Hepatocyte (in vitro differentiated cells): Measurements from ENCODE around the gene GPC5. TPM values are rescaled to one million over a fixed set of nuclear protein-coding genes. Genes with fewer than 3 reads are reported as not detected.

ENCODE experiments used
- DNase-seq: peaks from one replicate; pipeline ENCODE4 v3.0.0-alpha.2; 2016; ENCODE audit warnings: low spot score
- H2AFZ ChIP-seq: fragments of 200-600 bp; sonication (generic); 2 replicates; pipeline ENCODE4 v1.6.0; 2016; ENCODE audit warnings: antibody characterized with exemption, mild to moderate bottlenecking
- H3K27ac ChIP-seq: fragments of 200-600 bp; sonication (generic); 2 replicates; pipeline ENCODE4 v1.5.1; 2016; ENCODE audit warnings: mild to moderate bottlenecking
- H3K27me3 ChIP-seq: fragments of 200-600 bp; sonication (generic); 2 replicates; pipeline ENCODE4 v1.6.1; 2016
- H3K36me3 ChIP-seq: fragments of 200-600 bp; sonication (generic); replicated peaks from 2 replicates; pipeline ENCODE4 v1.5.1; 2016; ENCODE audit warnings: low read depth; ENCODE audit not compliant: insufficient read depth
- H3K4me1 ChIP-seq: fragments of 200-600 bp; sonication (generic); 2 replicates; pipeline ENCODE4 v1.5.1; 2016; ENCODE audit warnings: mild to moderate bottlenecking, moderate library complexity; ENCODE audit not compliant: insufficient read depth
- H3K4me2 ChIP-seq: fragments of 200-600 bp; sonication (generic); 2 replicates; pipeline ENCODE4 v1.6.0; 2016
- H3K4me3 ChIP-seq: fragments of 200-600 bp; sonication (generic); 2 replicates; pipeline ENCODE4 v1.5.1; 2016; ENCODE audit warnings: mild to moderate bottlenecking
- H3K79me2 ChIP-seq: fragments of 200-600 bp; sonication (generic); 2 replicates; pipeline ENCODE4 v1.6.0; 2017; ENCODE audit warnings: mild to moderate bottlenecking
- H3K9me2 ChIP-seq: fragments of 200-600 bp; sonication (generic); replicated peaks from 2 replicates; pipeline ENCODE4 v1.6.0; 2017; ENCODE audit warnings: mild to moderate bottlenecking; ENCODE audit not compliant: insufficient read depth
- H3K9me3 ChIP-seq: fragments of 200-600 bp; sonication (generic); 2 replicates; pipeline ENCODE4 v1.5.1; 2016; ENCODE audit warnings: low read depth, mild to moderate bottlenecking
- H4K20me1 ChIP-seq: fragments of 200-600 bp; sonication (generic); 2 replicates; pipeline ENCODE4 v1.6.0; 2016; ENCODE audit warnings: mild to moderate bottlenecking; ENCODE audit not compliant: insufficient read depth, poor library complexity, severe bottlenecking
- EZH2 ChIP-seq: fragments of 200-600 bp; sonication (generic); IDR thresholded peaks from 2 replicates; pipeline ENCODE4 v1.6.1; 2016; ENCODE audit warnings: antibody characterized with exemption, mild to moderate bottlenecking, borderline replicate concordance
- EZH2phosphoT487 ChIP-seq: fragments of 200-600 bp; sonication (generic); IDR thresholded peaks from one replicate; pipeline ENCODE4 v1.6.1; 2018; ENCODE audit warnings: antibody characterized with exemption, mild to moderate bottlenecking, low read depth, moderate library complexity; ENCODE audit not compliant: unreplicated experiment, severe bottlenecking
- WGBS: methylation state at CpG from one replicate; pipeline ENCODE4 v1.1.6; 2016; ENCODE audit warnings: low lambda C conversion rate; ENCODE audit errors: missing lambda C conversion rate; 5-methylcytosine and 5-hydroxymethylcytosine counted together
- polyA plus RNA-seq: library from polyadenylated mRNA; unstranded; fragments of >200 nt; fragmentation: Nextera tagmentation; extraction: Ambion mirVana; gene quantifications from 2 replicates; pipeline ENCODE4 v1.2.1, GENCODE V29; 2016
- total RNA-seq: library from RNA; depleted of rRNA; stranded (reverse); fragments of >200 nt; gene quantifications from 2 replicates; pipeline ENCODE4 v1.2.3, GENCODE V29; 2014
- TF ChIP-seq, protein P1 (sequence below): fragments of 200-600 bp; sonication (generic); IDR thresholded peaks from 2 replicates; pipeline ENCODE4 v1.5.1; 2016; ENCODE audit warnings: antibody characterized with exemption, mild to moderate bottlenecking; ENCODE audit not compliant: poor library complexity

GPC5 gene
- total and polyA plus RNA-seq, 2 experiments from 2014 or later = 3.9 to 5.4 TPM

- no peak for DNase-seq
- H2AFZ ChIP-seq = no peak overlapping the region
- H3K36me3 ChIP-seq = no peaks in the 10 kb centered on the region
- H3K79me2 ChIP-seq = no peaks in the 10 kb centered on the region
- 63% methylated on average over 1 of the region's 1 CpG for WGBS
- H3K4me3 ChIP-seq = no peak overlapping the region
- H3K9me3 ChIP-seq = no peaks in the 10 kb centered on the region
- no peaks in the 10 kb centered on the region for H3K27me3 ChIP-seq
- no peak for TF ChIP-seq EZH2
- TF ChIP-seq, protein P1, sequence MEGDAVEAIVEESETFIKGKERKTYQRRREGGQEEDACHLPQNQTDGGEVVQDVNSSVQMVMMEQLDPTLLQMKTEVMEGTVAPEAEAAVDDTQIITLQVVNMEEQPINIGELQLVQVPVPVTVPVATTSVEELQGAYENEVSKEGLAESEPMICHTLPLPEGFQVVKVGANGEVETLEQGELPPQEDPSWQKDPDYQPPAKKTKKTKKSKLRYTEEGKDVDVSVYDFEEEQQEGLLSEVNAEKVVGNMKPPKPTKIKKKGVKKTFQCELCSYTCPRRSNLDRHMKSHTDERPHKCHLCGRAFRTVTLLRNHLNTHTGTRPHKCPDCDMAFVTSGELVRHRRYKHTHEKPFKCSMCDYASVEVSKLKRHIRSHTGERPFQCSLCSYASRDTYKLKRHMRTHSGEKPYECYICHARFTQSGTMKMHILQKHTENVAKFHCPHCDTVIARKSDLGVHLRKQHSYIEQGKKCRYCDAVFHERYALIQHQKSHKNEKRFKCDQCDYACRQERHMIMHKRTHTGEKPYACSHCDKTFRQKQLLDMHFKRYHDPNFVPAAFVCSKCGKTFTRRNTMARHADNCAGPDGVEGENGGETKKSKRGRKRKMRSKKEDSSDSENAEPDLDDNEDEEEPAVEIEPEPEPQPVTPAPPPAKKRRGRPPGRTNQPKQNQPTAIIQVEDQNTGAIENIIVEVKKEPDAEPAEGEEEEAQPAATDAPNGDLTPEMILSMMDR = no peak
- no peak for TF ChIP-seq EZH2phosphoT487
- H3K27ac ChIP-seq = no peak overlapping the region
- no peaks in the 10 kb centered on the region for H3K9me2 ChIP-seq
- H4K20me1 ChIP-seq = no peaks in the 10 kb centered on the region
- H3K4me2 ChIP-seq = no peak overlapping the region
- no peaks in the 10 kb centered on the region for H3K4me1 ChIP-seq
Observed at GRCh38 chr13:92734068-92734467, 1335.6 kb downstream of the GPC5 start.

DNA sequence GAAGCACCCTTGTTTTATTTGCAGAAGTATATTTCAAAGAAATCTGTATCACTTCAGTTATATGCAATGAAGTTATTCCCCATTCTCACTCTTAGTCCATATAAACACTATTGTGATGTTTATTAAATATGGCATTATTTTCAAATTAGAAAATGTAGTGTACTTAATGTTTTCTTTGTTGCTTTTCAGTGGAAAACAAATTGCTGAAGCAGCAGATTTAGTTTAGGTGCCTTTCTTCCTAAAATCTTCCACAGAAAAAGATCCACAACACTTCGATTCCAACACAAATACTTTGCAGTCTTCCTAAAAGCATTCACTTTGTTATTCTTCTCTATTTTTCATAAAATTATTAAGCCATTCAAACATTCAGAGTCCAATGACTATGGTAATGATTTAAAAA, 1336.1 kb downstream of the GPC5 start:
- no peak overlapping the region for H2AFZ ChIP-seq
- no peak for TF ChIP-seq EZH2
- TF ChIP-seq, protein P1 = no peak

DNA sequence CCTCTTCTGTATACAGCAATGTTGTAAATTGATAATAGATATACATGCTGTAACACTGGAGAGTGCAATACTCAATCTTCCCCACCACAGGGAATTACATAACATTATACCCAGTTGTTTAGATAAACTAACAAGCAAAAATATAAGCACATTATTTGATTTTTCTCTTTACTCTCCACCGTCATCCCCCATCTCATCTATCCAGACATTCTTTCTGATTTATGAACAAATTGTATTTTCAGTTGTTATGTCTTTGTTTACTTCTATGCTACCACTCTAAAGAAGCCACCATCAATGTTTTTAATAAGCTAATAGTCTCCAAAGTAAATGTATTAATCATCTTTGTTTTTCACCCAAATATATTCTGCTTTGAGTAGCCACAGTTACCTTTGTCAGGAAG, 1337.5 kb downstream of the GPC5 start:
- H3K27ac ChIP-seq = no peak overlapping the region
- H3K79me2 ChIP-seq = no peaks in the 10 kb centered on the region
- H3K27me3 ChIP-seq = no peaks in the 10 kb centered on the region
- H3K9me3 ChIP-seq = no peaks in the 10 kb centered on the region
- no peaks in the 10 kb centered on the region for H3K4me1 ChIP-seq
- H3K4me2 ChIP-seq = no peak overlapping the region
- no peak overlapping the region for H3K4me3 ChIP-seq
- no peaks in the 10 kb centered on the region for H4K20me1 ChIP-seq
- H3K36me3 ChIP-seq = no peaks in the 10 kb centered on the region
- WGBS = 86% methylated on average over 1 of the region's 1 CpG
- H2AFZ ChIP-seq = no peak overlapping the region
- TF ChIP-seq EZH2 = no peak
- TF ChIP-seq, protein P1 = no peak
- no peak for TF ChIP-seq EZH2phosphoT487
- no peaks in the 10 kb centered on the region for H3K9me2 ChIP-seq
- no peak for DNase-seq

More for the DNA sequence above, 1336.1 kb downstream of the GPC5 start:
- Histone ChIP-seq H3K36me3 (no peaks in the 10 kb centered on the region), H3K4me1 (no peaks in the 10 kb centered on the region), H3K9me2 (no peaks in the 10 kb centered on the region), H3K4me3 (no peak overlapping the region), H3K79me2 (no peaks in the 10 kb centered on the region), H4K20me1 (no peaks in the 10 kb centered on the region), H3K9me3 (no peaks in the 10 kb centered on the region), H3K4me2 (no peak overlapping the region), H3K27ac (no peak overlapping the region), H3K27me3 (no peaks in the 10 kb centered on the region)
- WGBS = 95% methylated on average over 1 of the region's 1 CpG
- no peak for DNase-seq

DNA sequence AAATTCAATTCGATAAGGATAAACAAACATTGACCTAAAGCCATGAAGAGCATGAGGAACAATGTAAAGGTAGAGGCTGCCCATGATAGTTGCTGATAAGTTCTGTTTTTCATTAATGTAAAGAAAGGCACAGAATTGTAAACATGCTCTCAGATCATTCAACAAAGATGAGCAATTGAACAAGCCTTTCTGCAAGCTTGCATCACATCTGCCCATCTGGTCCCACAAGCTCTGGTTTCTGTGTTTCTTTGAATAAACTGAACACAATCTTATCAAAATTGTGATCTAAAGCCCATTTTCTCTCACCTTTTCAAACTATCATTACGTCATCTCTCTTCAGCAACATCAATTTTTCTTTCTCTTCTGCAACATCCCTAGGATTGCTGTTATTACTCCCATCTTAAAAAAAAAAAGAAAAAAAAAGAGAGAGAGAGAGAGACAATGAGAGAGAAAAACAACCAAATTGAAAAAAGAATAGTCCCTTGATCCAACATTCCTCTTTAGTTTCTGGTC, 1340.9 kb downstream of the GPC5 start:
- Histone ChIP-seq H3K9me3 (no peaks in the 10 kb centered on the region), H3K4me1 (no peaks in the 10 kb centered on the region), H3K27ac (no peak overlapping the region), H4K20me1 (no peaks in the 10 kb centered on the region), H3K9me2 (no peaks in the 10 kb centered on the region), H3K79me2 (no peaks in the 10 kb centered on the region), H3K4me2 (no peak overlapping the region), H3K4me3 (no peak overlapping the region), H2AFZ (no peak overlapping the region), H3K36me3 (no peaks in the 10 kb centered on the region), H3K27me3 (no peaks in the 10 kb centered on the region)
- no peak for DNase-seq
- no peak for TF ChIP-seq EZH2
- no peak for TF ChIP-seq EZH2phosphoT487
- TF ChIP-seq, protein P1 = no peak
- WGBS = 71% methylated on average over 2 of the region's 2 CpGs
